ENCODE measurements around the gene MLPH. TPM values are rescaled to one million over a fixed set of nuclear protein-coding genes. Genes with fewer than 3 reads are reported as not detected.
A peak's percentile ranks its signal among the peaks of the same experiment; 100 is the strongest.

The MLPH gene
- total RNA-seq, 1 donor from 2014 or later = 73.5 TPM

- Histone ChIP-seq H3K36me3 (peaks cover 4% of the 10 kb centered on the region), H3K4me3 (no peak overlapping the region), H3K4me1 (peaks cover 80% of the 10 kb centered on the region), H3K9me3 (replicated peaks) (no peaks in the 10 kb centered on the region), H3K27ac (replicated peaks) (peak overlapping the region; percentile 92), H3K27me3 (ENCODE audit: low read depth) (no peaks in the 10 kb centered on the region)
- DNase-seq = peak; percentile 89
- peak; percentile 89 for TF ChIP-seq CTCF (IDR thresholded peaks at IDR 0.05; ENCODE audit: borderline replicate concordance)
- intact Hi-C loops (cut with micrococcal nuclease) = loop anchor here (5.0 kb wide), 1 partner anchor 59 kb away; no protein-coding TSS in a partner anchor
Observed at GRCh38 chr2:237512774-237513466, 25.9 kb downstream of the MLPH start.

GRCh38 chr2:237513693-237514092 lies 26.6 kb downstream of the MLPH start:
- Histone ChIP-seq H3K4me1 (peaks cover 72% of the 10 kb centered on the region), H3K36me3 (peaks cover 4% of the 10 kb centered on the region), H3K27ac (replicated peaks) (peak overlapping the region; percentile 92), H3K9me3 (replicated peaks) (no peaks in the 10 kb centered on the region), H3K27me3 (ENCODE audit: low read depth) (no peaks in the 10 kb centered on the region), H3K4me3 (no peak overlapping the region)
- intact Hi-C loops (cut with micrococcal nuclease) = loop anchor here (5.0 kb wide), 1 partner anchor 59 kb away; no protein-coding TSS in a partner anchor
- no peak for DNase-seq
- TF ChIP-seq CTCF (IDR thresholded peaks at IDR 0.05; ENCODE audit: borderline replicate concordance) = no peak

- Histone ChIP-seq H3K4me3 (no peak overlapping the region), H3K36me3 (peaks cover 4% of the 10 kb centered on the region), H3K27ac (replicated peaks) (peak overlapping the region; percentile 92), H3K4me1 (peaks cover 63% of the 10 kb centered on the region), H3K9me3 (replicated peaks) (no peaks in the 10 kb centered on the region), H3K27me3 (ENCODE audit: low read depth) (no peaks in the 10 kb centered on the region)
- TF ChIP-seq CTCF (IDR thresholded peaks at IDR 0.05; ENCODE audit: borderline replicate concordance) = no peak
- intact Hi-C loops (cut with micrococcal nuclease) = loop anchor here (5.0 kb wide), 1 partner anchor 58 kb away; no protein-coding TSS in a partner anchor
- peak; percentile 35 for DNase-seq
Observed at GRCh38 chr2:237514474-237515130, 27.6 kb downstream of the MLPH start.

GRCh38 chr2:237515166-237515565 lies 28.1 kb downstream of the MLPH start:
- peak overlapping the region; percentile 92 for H3K27ac ChIP-seq (replicated peaks)
- no peak for DNase-seq
- intact Hi-C loops (cut with micrococcal nuclease) = no loop called here

More at GRCh38 chr2:237515166-237515565, 28.1 kb downstream of the MLPH start:
- Histone ChIP-seq H3K4me3 (no peak overlapping the region), H3K9me3 (replicated peaks) (no peaks in the 10 kb centered on the region), H3K36me3 (peaks cover 4% of the 10 kb centered on the region), H3K27me3 (ENCODE audit: low read depth) (no peaks in the 10 kb centered on the region), H3K4me1 (peaks cover 57% of the 10 kb centered on the region)
- TF ChIP-seq CTCF (IDR thresholded peaks at IDR 0.05; ENCODE audit: borderline replicate concordance) = no peak

All from left ventricle myocardium inferior (tissue), 1 donor.